ENCODE measurements around the gene ENG.
"Not testable (repeated sequence)": the region's sequence is repeated elsewhere in the genome, so short reads cannot be mapped to it uniquely, and the experiment has no call there.

ENG gene

DNA sequence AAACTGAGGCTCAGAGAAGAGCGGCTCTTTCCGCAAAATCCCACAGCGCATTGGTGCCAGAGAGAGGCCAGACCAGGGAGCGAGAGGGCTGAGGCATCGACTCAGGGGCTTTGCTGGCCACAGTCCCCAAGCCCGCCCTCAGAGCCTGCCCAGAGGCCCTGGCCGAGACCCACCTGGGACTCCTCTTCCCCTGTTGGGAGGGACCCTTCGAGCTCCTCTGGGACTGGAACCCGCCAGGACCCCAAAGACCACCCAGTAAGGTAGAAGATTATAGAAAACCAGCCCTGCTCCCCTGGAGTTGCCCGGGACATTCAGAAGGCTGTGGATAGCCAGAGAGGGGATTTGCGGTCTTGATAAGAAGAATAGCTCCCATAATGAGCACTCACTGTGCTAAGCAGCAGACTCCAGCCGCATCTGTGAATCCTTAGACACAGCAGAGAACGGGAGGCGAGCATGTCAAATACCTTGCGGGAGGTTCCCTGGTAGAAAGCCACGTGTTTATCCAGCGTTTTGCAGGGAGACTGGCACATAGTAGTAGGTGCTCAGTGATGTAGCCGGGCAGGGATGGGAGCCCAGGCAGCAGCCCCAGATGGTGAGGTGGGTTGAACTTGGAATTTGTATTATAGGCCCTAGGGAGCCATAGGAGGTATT, 23.7 kb upstream of the ENG start:
- no peak for FAIRE-seq

DNA sequence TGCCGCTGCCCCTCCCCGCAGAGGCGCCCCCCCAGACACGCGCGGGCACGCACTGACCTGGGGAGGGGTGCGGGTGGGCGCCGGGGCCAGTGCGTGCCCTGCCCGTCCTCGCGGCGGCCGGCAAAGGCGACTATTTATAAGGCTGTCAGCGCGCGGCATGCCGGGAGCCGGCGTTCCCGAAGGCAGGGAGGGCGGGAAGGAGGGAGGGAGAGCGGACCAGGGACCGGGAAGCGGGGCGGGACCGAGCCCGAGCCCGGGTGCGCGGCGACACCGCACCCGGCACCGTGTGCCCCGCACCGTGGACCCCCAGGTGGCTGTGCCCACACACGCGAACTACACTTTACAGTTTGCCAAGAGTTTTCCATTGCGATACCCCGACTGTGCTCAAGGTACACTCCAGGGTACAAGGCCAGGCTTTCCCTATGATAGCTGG, 23.1 kb upstream of the ENG start, which contains the start of gene AK1:
TSS of gene AK1 (minus strand) at position 110 of the 433 bp plus-strand sequence. CDS start 3,058 bp downstream, outside the sequence.
- FAIRE-seq = no peak

GRCh38 chr9:127876764-127877562, 22.5 kb upstream of the ENG start:
- FAIRE-seq = no peak

DNA sequence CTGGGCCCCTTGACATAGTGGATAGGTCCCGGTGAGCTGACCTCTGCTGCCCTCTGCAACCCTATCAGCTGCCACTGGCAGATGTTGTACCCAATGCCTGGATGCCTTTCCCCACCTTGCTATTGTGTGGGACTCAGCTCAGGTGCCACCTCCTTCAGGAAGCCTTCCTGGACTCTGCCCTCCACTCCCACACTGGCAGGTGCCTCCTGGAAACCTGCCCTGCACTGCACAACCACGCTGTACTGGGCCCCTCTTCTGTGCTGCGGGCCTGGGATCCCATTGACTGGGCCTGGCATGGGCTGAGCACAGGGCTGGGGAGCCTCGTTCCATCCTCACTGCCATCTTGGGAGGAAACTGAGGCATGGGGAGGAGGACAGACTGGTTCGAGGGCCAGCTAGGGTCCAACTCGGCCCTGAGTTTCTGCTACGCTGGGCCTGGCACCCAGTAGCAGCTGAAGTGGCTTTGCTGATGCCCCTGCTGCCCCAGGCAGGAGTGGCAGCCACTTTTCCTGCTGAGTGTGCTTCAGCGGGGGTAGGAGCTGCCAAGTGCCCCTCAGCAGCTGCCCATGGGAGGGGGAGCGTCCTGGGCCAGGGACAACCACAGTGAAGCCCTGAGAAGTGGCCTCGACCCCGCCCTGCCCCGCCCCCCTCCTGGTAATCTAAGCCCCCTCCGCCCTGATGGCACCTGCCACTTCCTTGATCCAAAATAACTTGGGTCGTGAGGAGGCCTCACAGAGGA, 21.7 kb upstream of the ENG start:
- FAIRE-seq = no peak

- FAIRE-seq = no peak
These were observed 21.0 kb upstream of the ENG start for GRCh38 chr9:127875306-127875966.

DNA sequence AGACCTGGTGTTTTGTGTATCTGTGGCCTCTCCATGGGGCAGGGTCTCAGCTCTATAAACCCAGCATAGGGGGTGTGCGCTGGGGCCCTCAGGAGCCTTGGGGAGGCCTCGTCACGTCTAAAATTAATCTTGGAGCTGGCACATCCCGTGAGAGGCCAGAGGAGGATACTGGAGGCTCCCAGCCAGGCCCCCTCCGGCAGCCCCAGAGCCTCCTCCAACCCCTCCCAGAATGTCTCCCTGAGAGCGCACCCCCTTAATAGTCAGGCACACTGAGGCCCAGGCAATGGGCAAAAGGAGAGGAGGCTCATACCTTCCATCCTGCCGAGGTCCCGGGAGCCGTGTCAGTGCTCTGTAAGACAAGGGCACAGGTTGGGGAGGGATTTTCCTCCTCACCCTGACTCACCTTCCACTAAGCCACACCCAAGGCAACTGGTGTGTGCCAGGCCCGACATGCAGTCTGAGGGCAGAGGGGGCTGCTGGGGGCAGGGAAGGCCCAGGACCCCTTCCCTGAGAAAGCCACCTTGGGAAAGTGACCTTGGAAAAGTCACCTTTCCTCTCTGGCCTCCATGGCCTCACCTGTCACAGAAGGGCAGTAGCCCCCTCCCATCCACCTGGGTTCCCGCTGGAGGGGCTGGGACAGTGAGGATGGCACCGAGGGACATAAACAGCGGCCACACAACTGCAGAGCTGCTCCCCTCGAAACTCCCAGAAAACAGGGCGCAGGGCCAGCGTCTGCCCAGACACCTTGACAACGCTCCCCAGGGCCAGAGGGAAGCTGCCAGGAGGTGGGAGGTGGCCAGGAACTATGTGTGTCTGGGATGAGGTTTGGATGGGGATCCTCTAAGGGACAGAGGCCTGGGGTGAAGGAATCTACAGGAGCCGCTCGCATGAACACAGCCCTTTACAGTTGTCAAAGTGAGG, 20.1 kb upstream of the ENG start:
- no peak for FAIRE-seq

GRCh38 chr9:127873886-127874285, 19.4 kb upstream of the ENG start:
- no peak for FAIRE-seq

DNA sequence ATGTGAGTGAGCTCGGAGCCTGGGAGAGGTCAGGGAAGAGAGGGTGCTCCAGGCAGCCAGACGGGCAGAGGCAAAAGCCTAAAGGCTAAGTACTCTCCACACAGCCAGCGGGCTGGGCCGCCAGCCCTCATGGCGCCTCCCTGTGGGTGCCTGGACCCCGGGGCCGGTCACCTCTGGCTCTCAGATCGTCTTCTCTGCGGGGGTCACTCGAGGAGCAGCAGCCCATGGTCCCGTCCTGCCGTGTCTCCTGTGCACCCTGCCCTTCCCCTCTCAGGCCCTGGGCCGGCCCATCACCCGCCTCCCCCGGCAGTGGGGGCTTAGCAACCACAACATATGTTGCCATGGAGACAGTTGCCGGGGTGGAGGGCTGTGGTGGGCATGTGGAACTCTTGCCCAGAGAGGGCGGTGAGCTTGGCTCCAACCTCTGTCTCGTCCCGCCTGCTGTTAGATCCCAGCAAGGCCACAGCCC, 18.8 kb upstream of the ENG start:
- FAIRE-seq = no peak

DNA sequence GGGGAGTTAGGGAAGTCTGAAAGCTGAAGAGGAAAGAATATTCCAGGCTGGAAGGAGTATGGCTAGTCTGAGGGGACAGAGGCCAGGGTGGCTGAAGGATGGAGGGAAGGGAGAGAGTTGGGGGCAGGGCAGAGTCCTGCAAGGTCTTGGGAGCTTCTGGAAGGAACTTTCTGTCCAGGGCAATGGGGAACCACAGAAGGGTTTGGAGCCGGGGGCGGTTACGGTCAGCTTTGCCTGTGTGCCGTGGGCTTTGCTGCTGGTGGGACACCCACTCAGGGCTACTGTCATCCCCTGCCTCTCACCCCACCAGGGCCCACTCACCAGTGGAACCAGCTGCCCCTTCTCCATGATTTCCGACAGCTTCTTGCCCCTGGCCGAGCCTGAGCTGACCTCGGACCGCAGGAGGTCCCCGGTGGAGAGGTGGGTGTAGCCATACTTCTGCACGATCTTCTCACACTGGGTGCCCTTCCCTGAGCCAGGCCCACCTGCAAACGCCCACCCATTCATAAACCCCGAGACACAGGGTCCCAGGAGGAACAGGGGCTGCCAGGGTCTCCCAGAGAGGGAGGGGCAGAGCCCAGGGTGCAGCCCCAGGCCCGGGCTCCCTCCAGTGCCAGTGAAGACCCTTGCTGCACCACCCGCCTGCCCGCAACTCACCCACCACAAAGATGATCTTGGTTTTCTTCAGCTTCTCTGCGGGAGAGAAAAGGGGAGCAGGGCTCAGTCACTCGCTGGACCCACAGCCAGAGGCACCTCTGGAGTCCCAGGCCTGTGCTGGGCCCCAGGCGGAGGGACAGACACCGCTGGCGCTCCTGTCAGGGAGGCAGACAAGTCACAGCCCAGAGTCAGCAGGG, 18.1 kb upstream of the ENG start:
- FAIRE-seq = no peak

GRCh38 chr9:127871531-127871930, 17.1 kb upstream of the ENG start:
- FAIRE-seq = no peak

GRCh38 chr9:127870887-127871286, 16.4 kb upstream of the ENG start:
- no peak for FAIRE-seq

- not testable (repeated sequence) for FAIRE-seq
These were observed 15.7 kb upstream of the ENG start for GRCh38 chr9:127870153-127870491.

DNA sequence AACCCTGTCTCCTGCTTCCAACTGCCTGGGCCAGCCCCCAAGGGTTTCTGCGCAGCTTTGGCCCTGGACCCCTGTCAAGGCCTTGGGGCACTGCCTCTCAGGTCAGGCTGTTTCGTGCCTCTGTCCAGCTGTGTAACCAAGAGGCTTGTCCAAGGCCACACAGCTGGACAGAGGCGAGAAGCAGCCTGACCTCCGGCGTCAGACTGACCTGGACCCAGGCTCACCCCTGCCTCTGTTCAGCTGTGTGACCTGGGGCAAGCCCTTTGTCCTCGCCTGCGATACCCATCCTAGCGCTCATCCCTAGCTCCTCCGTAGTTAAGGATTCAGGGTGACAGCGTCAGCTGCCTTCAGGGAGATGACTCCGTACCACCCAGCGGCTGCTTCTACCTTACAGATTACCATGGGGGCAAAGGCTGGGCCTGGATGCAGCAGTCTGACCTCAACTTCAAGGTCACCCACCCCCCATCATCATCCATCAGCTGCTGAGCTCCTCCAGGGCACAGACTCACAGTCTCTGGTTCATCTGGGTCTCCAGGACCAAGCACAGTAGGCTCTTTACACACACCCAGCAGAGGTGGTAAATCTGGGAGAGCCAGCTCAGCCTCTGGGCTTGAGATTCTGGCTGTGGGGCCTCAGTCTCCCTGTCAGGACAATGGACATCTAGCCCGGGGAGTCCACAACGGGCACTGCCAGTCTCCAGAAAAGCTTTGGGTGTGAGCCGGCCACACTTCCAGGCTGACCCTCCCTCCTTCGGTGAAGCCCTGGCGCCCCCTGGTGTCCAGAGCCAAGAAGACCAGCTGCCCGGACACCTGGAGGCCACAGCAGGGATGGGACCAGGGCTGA, 15.1 kb upstream of the ENG start:
- no peak for FAIRE-seq

- FAIRE-seq = no peak
These were observed 13.9 kb upstream of the ENG start for GRCh38 chr9:127868278-127868902.

DNA sequence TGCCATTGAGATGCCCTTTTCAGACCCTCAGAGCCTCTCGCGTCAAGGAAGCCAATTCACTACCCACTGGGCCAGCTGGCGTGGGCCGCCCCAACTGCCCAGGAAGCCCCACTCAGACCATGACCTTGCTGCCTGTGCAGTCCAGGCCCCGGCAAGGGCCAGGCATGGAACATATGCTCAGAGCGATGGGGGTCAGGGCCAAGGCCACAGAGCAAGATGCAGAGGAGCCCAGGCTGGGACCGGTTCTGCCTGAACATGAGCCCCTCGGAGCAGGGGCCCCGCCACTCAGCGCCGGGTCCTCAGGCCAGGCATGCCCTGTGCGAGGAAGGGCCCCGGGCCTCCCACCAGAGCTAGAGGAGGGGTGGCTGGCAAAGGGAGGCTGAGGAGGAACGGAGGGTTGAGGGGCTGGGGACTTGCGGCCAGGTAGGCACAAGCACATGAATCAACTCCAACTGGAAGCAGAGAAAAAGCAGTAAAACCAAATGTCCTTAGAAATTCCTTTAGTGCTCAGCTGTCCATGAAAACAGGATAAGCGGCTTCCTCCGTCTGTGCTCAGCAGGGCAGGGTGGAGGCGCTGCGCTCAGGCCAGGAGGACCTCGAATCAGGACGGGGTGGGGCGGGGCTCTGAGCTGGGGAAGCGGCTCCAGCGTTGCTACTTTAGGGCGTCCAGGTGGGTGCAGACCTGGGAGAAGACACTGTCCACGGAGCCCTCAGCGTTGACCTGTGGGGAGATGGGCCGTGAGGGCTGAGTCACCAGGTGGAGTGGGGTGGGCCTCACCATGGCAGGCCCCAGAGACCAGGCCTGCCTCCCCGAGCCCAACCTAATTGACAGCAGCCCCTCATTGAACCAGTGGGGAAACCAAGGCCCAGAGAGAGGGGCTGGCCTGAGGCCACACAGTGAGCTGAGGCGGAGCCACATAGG, 13.2 kb upstream of the ENG start:
- FAIRE-seq = no peak

DNA sequence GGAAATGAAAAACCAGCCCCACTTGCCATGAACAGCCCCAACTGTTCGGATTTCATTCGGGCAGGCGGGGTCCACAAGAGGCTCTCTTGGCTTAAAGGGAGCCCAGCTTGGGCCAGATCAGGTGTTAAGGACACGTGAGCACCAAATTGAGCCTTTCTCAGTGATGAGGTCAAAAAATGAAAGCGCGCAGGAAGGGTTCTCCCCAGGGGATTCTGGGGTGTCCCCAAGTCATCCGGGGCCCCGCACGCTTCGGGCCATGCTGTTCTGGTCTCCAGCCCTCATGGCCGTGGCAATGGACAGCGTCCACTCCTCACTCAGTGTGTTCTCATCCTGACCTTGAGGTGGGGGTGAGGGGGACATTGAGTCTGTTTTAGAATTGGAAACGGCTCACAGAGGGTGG, 12.1 kb upstream of the ENG start:
- FAIRE-seq = no peak

DNA sequence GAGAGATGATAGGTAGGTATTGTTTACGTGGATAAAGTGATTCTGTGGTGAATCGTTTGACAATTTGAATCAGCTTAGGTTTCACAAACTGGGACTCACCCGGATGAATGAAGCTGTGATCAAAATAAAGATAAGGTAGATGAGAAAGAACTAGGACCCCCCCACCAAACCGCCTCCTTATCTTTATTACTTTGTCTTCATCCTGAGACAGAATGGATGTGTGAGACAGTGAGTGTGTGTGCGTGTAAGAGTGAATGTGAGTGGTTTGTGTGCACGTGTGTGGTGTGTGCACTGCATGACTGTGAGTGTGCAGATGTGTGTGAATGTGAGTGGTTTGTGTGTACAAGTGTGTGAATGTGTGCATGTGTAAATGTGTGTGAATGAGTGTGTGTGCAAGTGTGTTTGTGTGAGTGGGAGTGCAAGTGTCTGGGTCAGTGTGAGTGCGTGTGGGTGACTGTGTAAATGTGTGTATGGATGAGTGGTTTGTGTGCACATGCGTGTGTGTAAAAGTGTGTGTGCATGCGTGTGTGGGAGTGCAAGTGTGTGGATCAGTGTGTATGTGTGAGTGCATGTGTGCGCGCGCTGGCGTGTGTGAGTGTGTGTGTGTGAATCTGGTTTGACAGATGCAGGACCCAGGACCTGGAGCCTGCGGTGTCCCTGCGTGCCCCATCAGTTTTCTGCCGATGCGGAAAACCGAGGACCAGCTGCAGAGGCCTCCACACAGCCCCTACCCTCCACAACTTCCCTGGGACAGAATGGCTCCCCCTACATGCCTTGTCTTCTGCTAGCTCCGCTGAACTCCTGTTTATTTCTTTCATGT, 11.4 kb upstream of the ENG start:
- FAIRE-seq = no peak

Measured in colon (tissue), 2 donors.